ENCODE measurements around the gene NAA38. TPM values are rescaled to one million over a fixed set of nuclear protein-coding genes. Genes with fewer than 3 reads are reported as not detected.

Gene NAA38
- total RNA-seq, 1 donor from 2014 or later, result 64.9 TPM

DNA sequence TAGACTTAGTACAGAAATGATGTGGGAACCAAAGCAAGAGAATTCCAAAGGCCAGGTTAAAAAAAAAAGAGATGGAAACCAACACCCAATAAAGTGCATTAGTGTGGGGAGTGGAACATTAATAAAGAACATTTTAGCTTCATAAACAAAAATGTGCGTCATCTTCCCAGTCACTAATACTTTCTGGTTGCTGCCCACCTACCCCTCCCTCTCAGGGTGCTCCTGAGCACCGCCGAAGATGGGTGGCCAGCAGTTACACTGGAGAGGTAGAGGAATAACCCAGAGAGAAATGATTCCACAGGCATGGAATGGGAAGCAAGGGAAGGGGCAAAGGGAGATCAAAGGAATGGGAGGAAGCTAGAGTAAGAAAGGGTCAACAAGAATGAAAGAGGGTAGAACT is 25.3 kb upstream of the NAA38 start:
- TF ChIP-seq, protein P1, sequence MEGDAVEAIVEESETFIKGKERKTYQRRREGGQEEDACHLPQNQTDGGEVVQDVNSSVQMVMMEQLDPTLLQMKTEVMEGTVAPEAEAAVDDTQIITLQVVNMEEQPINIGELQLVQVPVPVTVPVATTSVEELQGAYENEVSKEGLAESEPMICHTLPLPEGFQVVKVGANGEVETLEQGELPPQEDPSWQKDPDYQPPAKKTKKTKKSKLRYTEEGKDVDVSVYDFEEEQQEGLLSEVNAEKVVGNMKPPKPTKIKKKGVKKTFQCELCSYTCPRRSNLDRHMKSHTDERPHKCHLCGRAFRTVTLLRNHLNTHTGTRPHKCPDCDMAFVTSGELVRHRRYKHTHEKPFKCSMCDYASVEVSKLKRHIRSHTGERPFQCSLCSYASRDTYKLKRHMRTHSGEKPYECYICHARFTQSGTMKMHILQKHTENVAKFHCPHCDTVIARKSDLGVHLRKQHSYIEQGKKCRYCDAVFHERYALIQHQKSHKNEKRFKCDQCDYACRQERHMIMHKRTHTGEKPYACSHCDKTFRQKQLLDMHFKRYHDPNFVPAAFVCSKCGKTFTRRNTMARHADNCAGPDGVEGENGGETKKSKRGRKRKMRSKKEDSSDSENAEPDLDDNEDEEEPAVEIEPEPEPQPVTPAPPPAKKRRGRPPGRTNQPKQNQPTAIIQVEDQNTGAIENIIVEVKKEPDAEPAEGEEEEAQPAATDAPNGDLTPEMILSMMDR (conservative IDR thresholded peaks at IDR 0.05), result no peak
- H3K27me3 Mint-ChIP-seq, result no peaks in the 10 kb centered on the region
- H3K36me3 Mint-ChIP-seq, result no peaks in the 10 kb centered on the region
- H3K4me3 Mint-ChIP-seq, result no peak overlapping the region
- no peaks in the 10 kb centered on the region for H3K4me1 Mint-ChIP-seq (ENCODE audit: unreplicated experiment)
- no peaks in the 10 kb centered on the region for H3K9me3 Mint-ChIP-seq
- no peak for DNase-seq (ENCODE audit: extremely low spot score, unreplicated experiment)
- H3K27ac Mint-ChIP-seq, result no peak overlapping the region

DNA sequence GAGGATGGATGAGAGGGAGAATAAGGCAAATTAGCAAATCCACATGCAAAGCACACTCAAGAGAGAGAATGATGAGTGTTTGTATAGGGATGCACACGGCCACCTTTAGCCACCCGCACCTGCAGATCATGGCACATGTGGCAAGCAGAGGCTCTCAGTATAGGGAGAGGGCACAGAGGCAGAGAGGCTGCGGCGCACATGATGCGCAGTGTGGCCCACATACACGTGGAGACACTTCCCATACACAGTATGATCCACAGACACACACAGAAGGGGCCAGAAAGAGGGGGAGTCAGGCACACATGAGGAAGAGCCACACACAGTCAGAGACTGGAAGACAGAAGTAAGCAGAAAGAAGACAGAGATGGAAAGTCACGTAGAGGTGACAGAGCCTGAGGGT is 24.7 kb upstream of the NAA38 start:
- Mint-ChIP-seq H3K4me3 (no peak overlapping the region), H3K9me3 (no peaks in the 10 kb centered on the region), H3K4me1 (ENCODE audit: unreplicated experiment) (no peaks in the 10 kb centered on the region), H3K27me3 (no peaks in the 10 kb centered on the region), H3K27ac (no peak overlapping the region), H3K36me3 (peaks cover 4% of the 10 kb centered on the region)
- no peak for DNase-seq (ENCODE audit: extremely low spot score, unreplicated experiment)
- TF ChIP-seq, protein P1 (conservative IDR thresholded peaks at IDR 0.05), result no peak

DNA sequence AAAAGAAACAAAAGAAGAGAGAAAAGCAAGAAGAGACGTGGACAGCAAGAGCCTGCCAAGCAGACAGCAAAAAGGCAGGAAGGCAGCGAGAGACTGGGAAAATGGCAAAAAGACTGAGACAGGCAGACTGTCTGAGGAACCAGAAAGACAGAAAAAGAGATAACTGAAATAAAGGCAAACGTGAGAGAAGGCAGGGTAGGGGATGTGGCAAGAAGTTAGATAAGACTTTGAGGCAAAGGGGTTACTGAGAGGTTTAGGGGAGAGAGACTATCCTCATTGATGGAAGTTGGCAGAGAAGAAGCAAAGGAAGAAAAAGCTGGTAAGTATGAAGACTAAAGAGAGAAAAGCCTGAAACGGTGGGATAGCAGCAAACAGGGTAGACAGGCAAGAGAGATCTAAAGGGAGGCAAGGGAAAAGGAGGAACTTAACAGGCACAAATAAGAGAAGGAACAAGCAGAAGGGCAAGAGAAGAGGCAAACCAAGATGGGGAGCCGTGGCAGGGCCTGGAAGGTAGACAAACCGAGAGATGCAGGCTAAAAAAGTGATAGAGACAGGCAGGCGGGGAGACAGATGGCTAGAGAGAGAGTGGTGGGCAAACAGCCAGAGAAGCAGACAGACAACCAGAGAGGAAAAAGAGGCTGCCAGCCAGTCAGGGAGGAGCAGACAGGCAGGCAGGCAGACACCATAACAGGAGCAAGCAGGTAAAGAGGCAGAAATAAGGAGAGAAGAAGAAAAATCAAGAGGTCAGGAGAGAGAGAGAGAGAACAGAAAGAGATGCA is 24.1 kb upstream of the NAA38 start:
- H3K27me3 Mint-ChIP-seq, result no peaks in the 10 kb centered on the region
- no peak overlapping the region for H3K27ac Mint-ChIP-seq
- H3K36me3 Mint-ChIP-seq, result peaks cover 7% of the 10 kb centered on the region
- TF ChIP-seq, protein P1 (conservative IDR thresholded peaks at IDR 0.05), result no peak
- no peaks in the 10 kb centered on the region for H3K9me3 Mint-ChIP-seq
- H3K4me1 Mint-ChIP-seq (ENCODE audit: unreplicated experiment), result no peaks in the 10 kb centered on the region
- DNase-seq (ENCODE audit: extremely low spot score, unreplicated experiment), result no peak
- H3K4me3 Mint-ChIP-seq, result no peak overlapping the region

DNA sequence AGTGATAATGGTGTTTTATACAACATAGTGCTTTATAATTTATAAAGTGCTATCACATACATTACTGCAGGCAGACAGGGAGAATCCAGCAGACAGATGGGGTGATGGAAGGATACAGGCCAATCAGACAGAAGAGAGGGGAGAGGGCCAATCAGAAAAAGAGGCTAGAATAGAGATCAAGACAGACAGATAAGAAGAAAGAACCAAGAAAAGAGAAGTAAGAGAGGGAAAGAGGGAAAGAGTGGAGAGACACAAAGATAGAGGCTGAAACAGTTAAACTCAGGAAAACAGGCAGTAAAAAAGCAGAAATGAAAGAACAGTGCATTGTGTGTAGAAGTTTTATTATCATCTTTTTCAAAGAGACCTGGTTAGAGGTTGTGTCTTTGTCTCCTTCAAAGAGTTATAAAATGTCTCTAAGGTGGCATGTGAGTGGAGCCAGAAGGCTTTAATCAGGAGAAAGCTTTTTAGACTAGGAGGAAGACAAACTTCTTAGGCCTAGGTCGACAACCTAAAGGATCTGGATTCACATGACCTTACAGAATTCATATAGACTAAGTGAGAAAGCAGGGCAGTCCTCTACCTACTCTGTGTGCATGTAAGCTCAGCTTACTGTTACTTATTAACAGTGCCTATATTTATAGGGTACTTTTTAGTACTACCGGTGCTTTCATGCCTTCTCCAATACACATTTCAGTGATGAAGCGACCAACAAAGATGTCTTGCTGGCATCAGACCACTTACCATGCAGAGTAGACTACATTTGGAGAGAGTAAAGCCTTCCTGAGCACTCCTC is 22.9 kb upstream of the NAA38 start:
- Mint-ChIP-seq H3K27me3 (no peaks in the 10 kb centered on the region), H3K4me3 (no peak overlapping the region), H3K9me3 (no peaks in the 10 kb centered on the region), H3K36me3 (peaks cover 18% of the 10 kb centered on the region), H3K27ac (no peak overlapping the region), H3K4me1 (ENCODE audit: unreplicated experiment) (no peaks in the 10 kb centered on the region)
- DNase-seq (ENCODE audit: extremely low spot score, unreplicated experiment), result no peak
- TF ChIP-seq, protein P1 (conservative IDR thresholded peaks at IDR 0.05), result no peak

DNA sequence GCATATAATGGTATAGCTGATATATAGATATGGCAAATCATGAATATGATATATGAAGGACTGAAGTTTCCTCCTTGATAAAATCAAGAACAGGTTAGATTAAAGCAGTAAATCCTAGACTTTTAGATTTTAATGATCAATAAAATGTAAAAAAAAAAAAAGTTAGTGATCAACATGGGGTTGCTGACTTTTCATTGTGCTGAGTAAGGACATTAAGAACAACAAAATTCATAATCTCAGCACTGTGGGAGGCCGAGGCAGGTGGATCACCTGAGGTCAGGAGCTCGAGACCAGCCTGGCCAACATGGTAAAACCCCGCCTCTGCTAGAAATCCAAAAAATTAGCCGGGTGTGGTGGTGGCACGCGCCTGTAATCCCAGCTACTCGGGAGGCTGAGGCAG is 20.9 kb upstream of the NAA38 start:
- H3K27ac Mint-ChIP-seq, result no peak overlapping the region
- peaks cover 29% of the 10 kb centered on the region for H3K36me3 Mint-ChIP-seq
- no peaks in the 10 kb centered on the region for H3K27me3 Mint-ChIP-seq
- DNase-seq (ENCODE audit: extremely low spot score, unreplicated experiment), result no peak
- no peak overlapping the region for H3K4me3 Mint-ChIP-seq
- TF ChIP-seq, protein P1 (conservative IDR thresholded peaks at IDR 0.05), result no peak
- no peaks in the 10 kb centered on the region for H3K4me1 Mint-ChIP-seq (ENCODE audit: unreplicated experiment)
- no peaks in the 10 kb centered on the region for H3K9me3 Mint-ChIP-seq
